Kidney (tissue), 14 donors: Measurements from ENCODE around the gene INSIG2. TPM values are rescaled to one million over a fixed set of nuclear protein-coding genes. Genes with fewer than 3 reads are reported as not detected.

Source experiments
- DNase-seq, 5 donors: peaks; one replicate each; pipeline ENCODE4 v3.0.0-alpha.2; 2013 to 2020
- FAIRE-seq: peaks from 2 replicates; lab custom pipeline; 2012; peaks lifted over from hg19 to GRCh38; lab: Jason Lieb, UNC
- H3K27ac ChIP-seq, 2 donors: one replicate each; pipeline ENCODE4 v1.7.0; 2013; ENCODE audit warnings: low read depth in 2 of 2, low read length in 2 of 2, inconsistent platforms in 1 of 2
- H3K27me3 ChIP-seq: one replicate; pipeline ENCODE4 v1.7.1; 2013; ENCODE audit warnings: low read length, inconsistent platforms; ENCODE audit not compliant: control insufficient read depth, insufficient read depth
- H3K36me3 ChIP-seq, 3 donors: one replicate each; pipeline versions ENCODE4 v1.7.0 to v1.7.1; 2013; ENCODE audit warnings: low read length in 3 of 3, control low read depth in 1 of 3, inconsistent platforms in 1 of 3; ENCODE audit not compliant: insufficient read depth in 3 of 3, control insufficient read depth in 2 of 3
- H3K4me1 ChIP-seq, 3 donors: one replicate each; pipeline versions ENCODE4 v1.7.0 to v1.7.1; 2013; ENCODE audit warnings: low read length in 3 of 3, inconsistent platforms in 1 of 3, low read depth in 1 of 3; ENCODE audit not compliant: control insufficient read depth in 2 of 3, insufficient read depth in 2 of 3
- H3K4me3 ChIP-seq, 3 donors: one replicate each; pipeline versions ENCODE4 v1.7.0 to v1.8.1; 2013; ENCODE audit warnings: low read length in 3 of 3, control low read depth in 1 of 3, inconsistent platforms in 1 of 3
- H3K9ac ChIP-seq, 3 donors: one replicate each; pipeline versions ENCODE4 v1.7.0 to v1.7.1; 2013; ENCODE audit warnings: low read length in 3 of 3, control low read depth in 1 of 3, inconsistent platforms in 1 of 3
- H3K9me3 ChIP-seq, 3 donors: one replicate each; pipeline versions ENCODE4 v1.7.0 to v1.7.1; 2013; ENCODE audit warnings: low read length in 3 of 3, control low read depth in 1 of 3, inconsistent platforms in 1 of 3; ENCODE audit not compliant: control insufficient read depth in 2 of 3, insufficient read depth in 1 of 3
- intact Hi-C: fragments of 100-400 bp; cut with DNase I; formaldehyde crosslinking; loops from one replicate; pipeline ENCODE4 v1.11.1; 2022
- polyA plus RNA-seq: library from polyadenylated mRNA; stranded (reverse); fragments of 350-450 nt; fragmentation: Illumina TruSeq; extraction: RNeasy Lipid Tissue Mini Kit (QIAGEN cat#74804); gene quantifications from one replicate; pipeline ENCODE4 v1.2.3, GENCODE V29; 2014; ENCODE audit warnings: low read depth, low replicate concordance; ENCODE audit not compliant: insufficient read depth
- total RNA-seq: library from RNA; stranded (reverse); fragmentation: NEBNext Ultra II Directional; extraction: Animal tissue kit (Norgen Biotek cat#: 25700); gene quantifications from one replicate; pipeline ENCODE4 v1.2.1, GENCODE V29; 2021
- TF ChIP-seq, protein P1 (sequence below): IDR thresholded peaks from 3 replicates; pipeline ENCODE4 v1.5.1; 2012; ENCODE audit warnings: mild to moderate bottlenecking, moderate library complexity, borderline replicate concordance; ENCODE audit not compliant: insufficient read depth; ENCODE audit errors: extremely low read depth
- donor health status: control.
- donor health status: control.
- donor health status: control.
- donor health status: control.
- donor health status: control.
- donor health status: DM: yes; HTN: yes; CAD: no.
- donor health status: Normal renal cell carcinoma (clear cell type).

INSIG2 gene
- total and polyA plus RNA-seq, 2 donors from 2014 or later = 18.4 to 29.0 TPM

DNA sequence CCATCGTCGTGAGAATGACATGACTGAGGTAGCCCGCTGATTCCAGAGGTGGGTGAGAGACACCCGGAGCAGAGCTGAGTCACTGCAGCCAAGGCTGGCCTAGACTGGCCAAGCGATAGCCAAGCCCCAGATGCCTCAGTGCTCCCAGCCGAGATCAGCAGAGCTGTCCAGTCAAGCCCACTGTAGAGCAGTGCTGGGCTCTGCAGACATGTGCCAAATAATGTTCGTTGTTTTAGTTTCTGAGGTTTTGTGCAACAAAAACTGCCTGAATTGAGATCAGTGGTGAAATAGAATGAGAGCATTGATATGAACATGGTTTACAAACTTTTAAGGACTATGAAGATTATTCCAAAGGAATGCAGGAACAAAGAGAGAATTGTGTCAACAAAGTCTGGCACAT lies 42.1 kb downstream of the INSIG2 start:
- FAIRE-seq (no peak), DNase-seq (no peak)
- no peak overlapping the region for H3K9ac ChIP-seq
- intact Hi-C loops = no loop called here
- H3K4me1 ChIP-seq = no peaks in the 10 kb centered on the region
- TF ChIP-seq, protein P1, sequence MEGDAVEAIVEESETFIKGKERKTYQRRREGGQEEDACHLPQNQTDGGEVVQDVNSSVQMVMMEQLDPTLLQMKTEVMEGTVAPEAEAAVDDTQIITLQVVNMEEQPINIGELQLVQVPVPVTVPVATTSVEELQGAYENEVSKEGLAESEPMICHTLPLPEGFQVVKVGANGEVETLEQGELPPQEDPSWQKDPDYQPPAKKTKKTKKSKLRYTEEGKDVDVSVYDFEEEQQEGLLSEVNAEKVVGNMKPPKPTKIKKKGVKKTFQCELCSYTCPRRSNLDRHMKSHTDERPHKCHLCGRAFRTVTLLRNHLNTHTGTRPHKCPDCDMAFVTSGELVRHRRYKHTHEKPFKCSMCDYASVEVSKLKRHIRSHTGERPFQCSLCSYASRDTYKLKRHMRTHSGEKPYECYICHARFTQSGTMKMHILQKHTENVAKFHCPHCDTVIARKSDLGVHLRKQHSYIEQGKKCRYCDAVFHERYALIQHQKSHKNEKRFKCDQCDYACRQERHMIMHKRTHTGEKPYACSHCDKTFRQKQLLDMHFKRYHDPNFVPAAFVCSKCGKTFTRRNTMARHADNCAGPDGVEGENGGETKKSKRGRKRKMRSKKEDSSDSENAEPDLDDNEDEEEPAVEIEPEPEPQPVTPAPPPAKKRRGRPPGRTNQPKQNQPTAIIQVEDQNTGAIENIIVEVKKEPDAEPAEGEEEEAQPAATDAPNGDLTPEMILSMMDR = no peak
- H3K4me3 ChIP-seq = no peak overlapping the region
- H3K36me3 ChIP-seq = no peaks in the 10 kb centered on the region
- no peaks in the 10 kb centered on the region for H3K9me3 ChIP-seq
- no peaks in the 10 kb centered on the region for H3K27me3 ChIP-seq
- no peak overlapping the region for H3K27ac ChIP-seq

DNA sequence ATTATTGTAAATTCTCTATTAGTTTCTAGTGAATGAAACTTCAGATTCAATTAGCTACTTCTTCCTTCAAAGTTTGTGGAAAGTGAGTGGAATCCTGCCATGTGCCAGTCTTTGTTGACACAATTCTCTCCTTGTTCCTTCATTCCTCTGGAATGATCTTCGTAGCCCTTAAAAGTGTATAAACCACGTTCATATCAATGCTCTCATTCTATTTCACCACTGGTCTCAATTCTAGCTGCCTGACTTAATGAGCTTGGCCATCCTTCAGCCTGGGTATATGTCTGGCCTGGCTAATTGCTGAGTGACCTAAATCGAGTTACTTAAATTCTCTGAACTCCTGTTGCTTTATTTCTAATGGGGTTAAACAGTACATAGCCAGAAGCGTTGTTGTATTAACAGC lies 43.5 kb downstream of the INSIG2 start:
- no peak overlapping the region for H3K9ac ChIP-seq
- no peak overlapping the region for H3K27ac ChIP-seq
- H3K9me3 ChIP-seq = peaks cover 0 to 6% (median 0%) of the 10 kb centered on the region in 3 donors
- H3K4me1 ChIP-seq = no peaks in the 10 kb centered on the region
- FAIRE-seq (no peak), DNase-seq (no peak)
- H3K4me3 ChIP-seq = no peak overlapping the region
- intact Hi-C loops = no loop called here
- H3K27me3 ChIP-seq = no peaks in the 10 kb centered on the region
- TF ChIP-seq, protein P1 = no peak
- no peaks in the 10 kb centered on the region for H3K36me3 ChIP-seq

DNA sequence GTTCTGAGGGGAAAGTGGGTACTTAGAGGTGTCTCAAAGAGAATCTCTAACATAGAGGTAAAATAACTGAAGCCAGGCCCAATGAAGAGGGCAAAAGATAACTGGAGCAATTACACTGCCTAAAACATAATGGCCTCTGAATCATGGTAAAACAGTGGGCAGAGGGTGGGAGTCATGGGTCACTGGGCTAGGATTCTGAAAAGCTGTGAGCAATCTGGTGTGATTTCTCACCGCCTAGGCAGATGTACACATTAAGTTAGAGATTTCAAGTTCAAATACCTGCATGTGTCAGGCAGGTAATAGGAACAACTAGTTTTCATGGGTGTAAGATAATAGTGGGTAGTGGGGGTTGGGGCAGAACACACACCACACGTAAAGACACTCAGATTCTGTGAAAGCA lies 45.6 kb downstream of the INSIG2 start:
- DNase-seq (no peak), FAIRE-seq (no peak)
- Histone ChIP-seq H3K4me3 (no peak overlapping the region), H3K9ac (no peak overlapping the region), H3K9me3 (peaks cover 0 to 6% (median 0%) of the 10 kb centered on the region in 3 donors), H3K4me1 (no peaks in the 10 kb centered on the region), H3K27ac (no peak overlapping the region), H3K27me3 (no peaks in the 10 kb centered on the region), H3K36me3 (no peaks in the 10 kb centered on the region)
- intact Hi-C loops = no loop called here
- TF ChIP-seq, protein P1 = no peak

DNA sequence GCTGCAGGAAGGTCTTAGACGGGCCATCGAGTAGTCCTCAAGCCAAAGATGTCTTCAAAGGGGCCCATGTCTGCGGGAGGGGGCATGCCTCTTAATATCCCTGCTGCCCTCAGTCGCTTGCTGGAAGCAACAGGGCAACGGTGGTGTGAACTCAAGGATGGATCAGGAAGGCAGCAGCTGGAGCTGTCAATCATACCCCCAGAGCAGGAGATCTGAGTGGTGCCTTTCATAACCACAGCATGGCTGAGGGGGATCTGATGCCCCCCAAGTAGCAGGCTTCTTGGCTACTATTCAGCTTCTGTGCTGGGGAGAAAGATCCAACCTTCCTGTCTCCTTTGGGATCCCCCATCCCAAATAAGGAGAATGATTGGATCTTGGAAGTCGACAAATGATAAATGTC lies 46.4 kb downstream of the INSIG2 start:
- H3K27ac ChIP-seq = no peak overlapping the region
- intact Hi-C loops = no loop called here
- TF ChIP-seq, protein P1 = no peak
- no peak for DNase-seq
- peaks cover 0 to 6% (median 0%) of the 10 kb centered on the region in 3 donors for H3K9me3 ChIP-seq
- H3K4me3 ChIP-seq = no peak overlapping the region
- H3K9ac ChIP-seq = no peak overlapping the region
- no peaks in the 10 kb centered on the region for H3K27me3 ChIP-seq
- H3K4me1 ChIP-seq = no peaks in the 10 kb centered on the region
- no peaks in the 10 kb centered on the region for H3K36me3 ChIP-seq
- no peak for FAIRE-seq
